Stomach (tissue), 4 donors: Measurements from ENCODE around the gene HPD.

Experiments
- CTCF ChIP-seq, 7 experiments: fragments of 450-650 bp in 4 of 7; fragments of 200-600 bp in 3 of 7; sonication (generic) in 3 of 7; IDR thresholded peaks; one replicate each; pipeline ENCODE4 v1.5.1; 2016 to 2019; ENCODE audit warnings: antibody characterized with exemption in 7 of 7, control low read depth in 2 of 7, mild to moderate bottlenecking in 1 of 7
- POLR2AphosphoS5 ChIP-seq, 3 donors: sonication (generic); formaldehyde crosslinking; IDR thresholded peaks; one replicate each; pipeline ENCODE4 v1.6.1; 2016; ENCODE audit warnings: antibody characterized with exemption in 3 of 3

- no peak for TF ChIP-seq CTCF (IDR thresholded peaks at IDR 0.05)
- no peak for TF ChIP-seq POLR2AphosphoS5 (IDR thresholded peaks at IDR 0.05)
These were observed 1.6 kb upstream of the HPD start for GRCh38 chr12:121860257-121860656.
